GM20000 (cell line): ENCODE results near the gene ATP5F1D.
A peak's percentile ranks its signal among the peaks of the same experiment; 100 is the strongest.

Experiments
- DNase-seq: peaks from one replicate; pipeline ENCODE4 v3.0.0; 2012; ENCODE audit warnings: low spot score
- TF ChIP-seq, protein P1 (sequence below): IDR thresholded peaks from 2 replicates; pipeline ENCODE4 v1.5.1; 2012; ENCODE audit warnings: mild to moderate bottlenecking, control low read depth; ENCODE audit errors: extremely low read depth, missing control alignments

ATP5F1D gene

DNA sequence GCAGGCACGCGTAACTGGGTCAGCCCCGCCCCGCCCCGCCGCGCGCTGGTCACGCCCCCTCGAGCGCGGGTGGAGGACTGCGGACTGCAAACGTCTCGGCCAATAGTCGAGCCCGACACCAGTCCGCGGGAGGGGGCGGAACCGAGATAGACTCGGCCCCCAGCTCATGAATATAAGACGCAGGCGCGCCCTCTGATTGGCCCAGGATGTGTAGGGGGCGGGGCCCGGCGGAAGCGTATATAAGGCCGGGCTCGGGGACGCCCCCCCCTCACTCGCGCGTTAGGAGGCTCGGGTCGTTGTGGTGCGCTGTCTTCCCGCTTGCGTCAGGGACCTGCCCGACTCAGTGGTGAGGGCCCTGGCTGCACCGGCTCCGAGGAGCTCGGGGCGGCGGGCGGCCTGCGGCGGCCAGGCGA, 27.5 kb downstream of the ATP5F1D start, which contains the start of gene CIRBP:
Gene CIRBP (plus strand): TSS at position 268 of the 413 bp plus-strand sequence. CDS start 1,602 bp downstream, outside the sequence.
- DNase-seq = peak; percentile 99
- TF ChIP-seq, protein P1, sequence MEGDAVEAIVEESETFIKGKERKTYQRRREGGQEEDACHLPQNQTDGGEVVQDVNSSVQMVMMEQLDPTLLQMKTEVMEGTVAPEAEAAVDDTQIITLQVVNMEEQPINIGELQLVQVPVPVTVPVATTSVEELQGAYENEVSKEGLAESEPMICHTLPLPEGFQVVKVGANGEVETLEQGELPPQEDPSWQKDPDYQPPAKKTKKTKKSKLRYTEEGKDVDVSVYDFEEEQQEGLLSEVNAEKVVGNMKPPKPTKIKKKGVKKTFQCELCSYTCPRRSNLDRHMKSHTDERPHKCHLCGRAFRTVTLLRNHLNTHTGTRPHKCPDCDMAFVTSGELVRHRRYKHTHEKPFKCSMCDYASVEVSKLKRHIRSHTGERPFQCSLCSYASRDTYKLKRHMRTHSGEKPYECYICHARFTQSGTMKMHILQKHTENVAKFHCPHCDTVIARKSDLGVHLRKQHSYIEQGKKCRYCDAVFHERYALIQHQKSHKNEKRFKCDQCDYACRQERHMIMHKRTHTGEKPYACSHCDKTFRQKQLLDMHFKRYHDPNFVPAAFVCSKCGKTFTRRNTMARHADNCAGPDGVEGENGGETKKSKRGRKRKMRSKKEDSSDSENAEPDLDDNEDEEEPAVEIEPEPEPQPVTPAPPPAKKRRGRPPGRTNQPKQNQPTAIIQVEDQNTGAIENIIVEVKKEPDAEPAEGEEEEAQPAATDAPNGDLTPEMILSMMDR = no peak

DNA sequence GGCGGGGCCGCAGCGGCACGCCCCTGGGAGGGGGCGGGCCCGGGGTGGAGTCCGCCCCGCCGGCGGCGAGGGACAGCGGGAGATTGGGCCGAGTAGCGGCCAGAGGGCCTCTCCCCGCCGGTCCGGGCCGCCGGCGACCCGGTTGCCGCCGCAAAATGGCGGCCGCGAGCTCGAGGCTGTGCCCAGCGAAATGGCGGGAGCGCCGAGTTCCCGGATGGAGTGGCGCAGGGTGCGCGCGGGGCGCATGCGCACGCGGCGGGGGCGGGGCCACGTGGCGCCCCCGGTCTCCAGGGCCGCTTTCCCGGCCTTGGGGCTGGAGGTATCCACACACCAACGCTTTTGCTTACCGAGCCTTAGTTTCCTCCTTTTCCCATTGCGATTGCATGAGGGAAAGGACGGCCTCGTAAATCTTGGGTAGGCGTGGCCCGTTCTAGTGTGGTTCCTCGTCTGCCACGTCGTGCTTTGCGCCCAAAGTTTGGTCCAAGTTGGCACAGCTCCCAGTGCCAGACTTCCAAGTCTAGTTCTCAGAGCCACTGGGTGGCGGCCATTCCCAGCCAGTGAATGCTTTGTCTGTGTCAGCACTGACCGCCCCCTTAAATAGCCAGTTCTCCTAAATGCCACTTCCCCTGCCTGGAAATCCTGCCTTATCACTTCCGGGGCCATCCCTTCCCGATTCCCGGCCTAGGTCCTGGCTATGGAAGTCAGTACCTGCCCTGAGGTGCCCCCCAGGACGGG, 28.1 kb downstream of the ATP5F1D start:
- peak; percentile 93 for DNase-seq
- TF ChIP-seq, protein P1 = no peak

DNA sequence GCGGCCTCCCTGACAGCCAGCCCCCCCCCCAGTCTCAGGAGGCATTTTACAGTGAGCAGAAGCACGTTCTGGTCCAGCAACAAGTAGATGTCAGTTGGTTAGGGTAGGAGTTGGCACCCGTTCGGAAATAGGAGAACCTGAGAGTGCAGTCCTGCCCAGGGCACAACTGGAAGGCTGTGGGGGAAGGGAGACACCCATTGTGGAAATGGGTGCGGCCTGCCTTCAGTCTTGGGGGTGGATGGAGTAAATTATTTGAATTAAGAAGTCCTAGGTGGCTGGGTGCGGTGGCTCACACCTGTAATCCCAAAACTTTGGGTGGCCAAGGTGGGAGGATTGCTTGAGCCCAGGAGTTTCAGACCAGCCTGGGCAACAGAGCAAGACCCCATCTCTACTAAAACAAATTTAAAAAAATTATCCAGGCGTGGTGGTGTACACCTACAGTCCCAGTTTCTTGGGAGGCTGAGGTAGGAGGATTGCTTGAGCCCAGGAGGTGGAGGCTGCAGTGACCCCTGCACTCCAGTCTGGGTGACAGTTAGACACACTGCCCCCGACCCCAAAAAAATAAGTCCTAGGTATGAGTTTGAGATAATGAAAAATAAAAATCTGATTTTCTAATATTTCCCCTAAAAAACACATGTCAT, 28.8 kb downstream of the ATP5F1D start:
- no peak for DNase-seq
- TF ChIP-seq, protein P1 = no peak

DNA sequence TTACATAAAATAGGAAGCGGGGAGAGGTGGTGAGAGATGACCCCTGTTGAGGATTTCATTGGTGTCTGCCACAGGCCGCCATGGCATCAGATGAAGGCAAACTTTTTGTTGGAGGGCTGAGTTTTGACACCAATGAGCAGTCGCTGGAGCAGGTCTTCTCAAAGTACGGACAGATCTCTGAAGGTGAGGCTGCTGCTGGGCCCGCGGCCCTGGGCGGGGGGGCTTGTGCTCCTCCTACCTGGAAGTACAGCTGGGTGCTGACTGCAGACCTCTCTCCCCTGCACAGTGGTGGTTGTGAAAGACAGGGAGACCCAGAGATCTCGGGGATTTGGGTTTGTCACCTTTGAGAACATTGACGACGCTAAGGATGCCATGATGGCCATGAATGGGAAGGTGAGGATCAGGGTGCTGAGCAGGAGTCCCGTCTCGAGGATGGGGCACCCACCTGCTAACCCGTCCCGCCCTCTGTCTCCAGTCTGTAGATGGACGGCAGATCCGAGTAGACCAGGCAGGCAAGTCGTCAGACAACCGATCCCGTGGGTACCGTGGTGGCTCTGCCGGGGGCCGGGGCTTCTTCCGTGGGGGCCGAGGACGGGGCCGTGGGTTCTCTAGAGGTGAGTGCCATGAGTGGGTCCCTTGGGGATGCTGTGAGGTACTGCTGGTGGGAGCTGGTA, 29.4 kb downstream of the ATP5F1D start:
- DNase-seq = no peak
- TF ChIP-seq, protein P1 = no peak

DNA sequence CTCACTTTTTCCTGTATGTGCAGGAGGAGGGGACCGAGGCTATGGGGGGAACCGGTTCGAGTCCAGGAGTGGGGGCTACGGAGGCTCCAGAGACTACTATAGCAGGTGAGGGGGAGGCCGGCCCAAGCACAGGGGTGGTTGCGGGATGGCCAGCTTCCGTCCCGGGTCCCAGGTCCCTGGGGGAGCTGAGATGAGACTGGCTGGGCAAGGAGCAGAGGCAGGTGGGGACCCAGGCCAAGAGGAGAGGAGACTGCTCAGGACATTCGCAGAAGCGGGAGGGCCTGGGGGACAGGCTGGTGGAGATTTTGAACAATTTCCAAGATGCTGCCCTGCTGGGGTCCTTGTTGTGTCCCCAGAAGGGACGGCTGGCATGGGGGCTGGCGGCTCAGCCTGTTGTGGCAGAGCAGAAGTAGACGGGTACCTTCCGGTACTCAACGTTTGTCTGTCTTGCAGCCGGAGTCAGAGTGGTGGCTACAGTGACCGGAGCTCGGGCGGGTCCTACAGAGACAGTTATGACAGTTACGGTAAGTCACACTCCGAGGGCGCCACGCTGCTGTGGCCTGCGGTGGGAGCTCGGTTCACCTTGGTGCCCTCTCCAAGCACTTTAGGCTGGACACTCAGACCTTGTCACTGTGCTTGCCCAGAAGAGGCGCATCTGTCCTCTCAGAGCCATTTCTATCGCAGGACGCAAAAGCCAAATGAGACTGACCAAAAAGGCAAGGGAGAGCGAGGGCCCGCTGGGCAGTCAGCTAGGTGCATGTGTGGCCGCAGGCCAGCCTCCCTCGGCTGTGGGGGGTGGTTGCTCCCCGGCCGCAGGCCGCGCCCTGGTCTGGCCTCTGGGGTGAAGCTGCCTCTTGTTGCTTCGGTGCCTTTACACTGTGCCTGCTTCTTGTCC, 30.2 kb downstream of the ATP5F1D start:
- DNase-seq = no peak
- TF ChIP-seq, protein P1 = no peak

DNA sequence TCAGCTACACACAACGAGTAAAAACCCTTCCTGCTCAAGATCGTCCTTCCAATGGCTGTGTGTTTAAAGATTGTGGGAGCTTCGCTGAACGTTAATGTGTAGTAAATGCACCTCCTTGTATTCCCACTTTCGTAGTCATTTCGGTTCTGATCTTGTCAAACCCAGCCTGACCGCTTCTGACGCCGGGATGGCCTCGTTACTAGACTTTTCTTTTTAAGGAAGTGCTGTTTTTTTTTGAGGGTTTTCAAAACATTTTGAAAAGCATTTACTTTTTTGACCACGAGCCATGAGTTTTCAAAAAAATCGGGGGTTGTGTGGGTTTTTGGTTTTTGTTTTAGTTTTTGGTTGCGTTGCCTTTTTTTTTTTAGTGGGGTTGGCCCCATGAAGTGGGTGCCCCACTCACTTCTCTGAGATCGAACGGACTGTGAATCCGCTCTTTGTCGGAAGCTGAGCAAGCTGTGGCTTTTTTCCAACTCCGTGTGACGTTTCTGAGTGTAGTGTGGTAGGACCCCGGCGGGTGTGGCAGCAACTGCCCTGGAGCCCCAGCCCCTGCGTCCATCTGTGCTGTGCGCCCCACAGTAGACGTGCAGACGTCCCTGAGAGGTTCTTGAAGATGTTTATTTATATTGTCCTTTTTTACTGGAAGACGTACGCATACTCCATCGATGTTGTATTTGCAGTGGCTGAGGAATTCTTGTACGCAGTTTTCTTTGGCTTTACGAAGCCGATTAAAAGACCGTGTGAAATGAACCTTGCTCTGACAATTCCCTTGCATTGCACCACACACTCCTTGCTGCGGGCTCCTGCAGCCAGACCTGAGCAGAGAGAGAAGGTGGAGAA, 31.1 kb downstream of the ATP5F1D start:
- no peak for DNase-seq

More for the DNA sequence above, 31.1 kb downstream of the ATP5F1D start:
- TF ChIP-seq, protein P1 = no peak
